Heart left ventricle (tissue), 16 donors: Measurements from ENCODE around the gene RFX2. TPM values are rescaled to one million over a fixed set of nuclear protein-coding genes. Genes with fewer than 3 reads are reported as not detected.

Source experiments
- ATAC-seq, 4 donors: fragments of 200-7000 bp; cut with Tn5 transposase; one replicate each; pipeline ENCODE4 v1.9.1; 2020 to 2022; ENCODE audit warnings: moderate library complexity in 4 of 4, mild to moderate bottlenecking in 3 of 4, moderate number of reproducible peaks in 1 of 4
- DNase-seq, 5 donors: peaks; one replicate each; pipeline ENCODE4 v3.0.0-alpha.2; 2020
- H3K27ac ChIP-seq, 12 donors: fragments of 200-600 bp; sonication (generic) in 4 of 12; one replicate each; pipeline versions ENCODE4 v1.5.0 to v1.8.0; 2016 to 2022; ENCODE audit warnings: mild to moderate bottlenecking in 2 of 12
- H3K27me3 ChIP-seq, 9 donors: fragments of 200-600 bp; sonication (generic) in 2 of 9; one replicate each; pipeline versions ENCODE4 v1.5.1 to v1.8.0; 2016 to 2022; ENCODE audit warnings: mild to moderate bottlenecking in 3 of 9
- H3K36me3 ChIP-seq, 9 donors: fragments of 200-600 bp; sonication (generic) in 2 of 9; one replicate each; pipeline versions ENCODE4 v1.5.0 to v1.8.0; 2018 to 2022; ENCODE audit warnings: mild to moderate bottlenecking in 2 of 9
- H3K4me1 ChIP-seq, 12 donors: fragments of 200-600 bp; sonication (generic) in 4 of 12; one replicate each; pipeline versions ENCODE4 v1.5.0 to v1.8.0; 2016 to 2022; ENCODE audit warnings: mild to moderate bottlenecking in 3 of 12
- H3K4me3 ChIP-seq, 12 donors: fragments of 200-600 bp; sonication (generic) in 4 of 12; one replicate each; pipeline versions ENCODE4 v1.5.0 to v1.8.0; 2017 to 2022; ENCODE audit warnings: mild to moderate bottlenecking in 9 of 12, moderate library complexity in 4 of 12
- H3K9me3 ChIP-seq, 12 donors: fragments of 200-600 bp; sonication (generic) in 4 of 12; one replicate each; pipeline versions ENCODE4 v1.5.0 to v1.8.0; 2016 to 2022; ENCODE audit warnings: mild to moderate bottlenecking in 1 of 12
- POLR2A ChIP-seq, 2 donors: fragments of 450-650 bp; IDR thresholded peaks; one replicate each; pipeline ENCODE4 v1.6.1; 2017; ENCODE audit warnings: antibody characterized with exemption in 2 of 2, mild to moderate bottlenecking in 2 of 2, moderate library complexity in 2 of 2
- WGBS, 4 donors: extraction: QIAGEN DNeasy Blood & Tissue Kit in 2 of 4; methylation state at CpG; one replicate each; pipeline versions ENCODE4 v1.1.5 to v1.1.7; 2013 to 2018; 5-methylcytosine and 5-hydroxymethylcytosine counted together
- intact Hi-C, 10 donors: fragments of 100-400 bp; cut with DNase I; formaldehyde crosslinking; loops; one replicate each; pipeline versions ENCODE4 v1.11.1 to v1.14.2; 2022
- polyA plus RNA-seq, 2 donors: library from polyadenylated mRNA; stranded (reverse); fragments of 200-250 nt; gene quantifications; one replicate each; pipeline ENCODE4 v1.2.3, GENCODE V29; 2013
- total RNA-seq, 9 donors: library from RNA; depleted of rRNA in 2 of 9; stranded (reverse); fragments of >200 nt in 2 of 9; fragmentation: NEBNext Ultra II Directional in 3 of 9; extraction: Animal tissue kit (Norgen Biotek cat#: 25700) in 3 of 9; gene quantifications; one replicate each; pipeline versions ENCODE4 v1.1.0 to v1.2.4, GENCODE V29; 2016 to 2023
- TF ChIP-seq, protein P1 (sequence below), 12 donors: fragments of 200-600 bp; sonication (generic) in 4 of 12; IDR thresholded peaks; one replicate each; pipeline versions ENCODE4 v1.5.0 to v1.8.0; 2018 to 2022; ENCODE audit warnings: antibody characterized with exemption in 12 of 12, mild to moderate bottlenecking in 5 of 12
- donor health status: ischemic (EF 13 %, LVEDD 7.1; RV severe dilation, severe dysfunction).
- donor health status: healthy with polysubstance abuse.
- donor health status: DM: no; HTN: yes; CAD: no.
- donor health status: DM: no; HTN: no; CAD: no.
- donor health status: ischemic (EF 25% LVEDD 6.9; RV normal size, moderate dysfunction).
- donor health status: ischemic (EF 25% LVEDD 5.7; RV mildly dilated, moderate dysfunction).
- donor health status: healthy.
- donor health status: DM: yes; HTN: yes; CAD: no.
- donor health status: ischemic (EF 35%, LVEDD 5.7; RV mildly dilated, moderate dysfunction).
- donor health status: nonischemic (EF 11% LVEDD 7.7; RV severe dilation, severe dysfunction).
- donor health status: DM: yes; HTN: yes; CAD: no.
- donor health status: PGD.
- donor health status: ischemic (EF 29% LVEDD 5.4; RV normal size, mild dysfunction).
- donor health status: nonischemic (EF 23%, LVEDD 6.1; RV moderate dilation, normal function).

The RFX2 gene
- total and polyA plus RNA-seq, 11 donors: 2.8 to 20.0 (median 5.9) TPM

DNA sequence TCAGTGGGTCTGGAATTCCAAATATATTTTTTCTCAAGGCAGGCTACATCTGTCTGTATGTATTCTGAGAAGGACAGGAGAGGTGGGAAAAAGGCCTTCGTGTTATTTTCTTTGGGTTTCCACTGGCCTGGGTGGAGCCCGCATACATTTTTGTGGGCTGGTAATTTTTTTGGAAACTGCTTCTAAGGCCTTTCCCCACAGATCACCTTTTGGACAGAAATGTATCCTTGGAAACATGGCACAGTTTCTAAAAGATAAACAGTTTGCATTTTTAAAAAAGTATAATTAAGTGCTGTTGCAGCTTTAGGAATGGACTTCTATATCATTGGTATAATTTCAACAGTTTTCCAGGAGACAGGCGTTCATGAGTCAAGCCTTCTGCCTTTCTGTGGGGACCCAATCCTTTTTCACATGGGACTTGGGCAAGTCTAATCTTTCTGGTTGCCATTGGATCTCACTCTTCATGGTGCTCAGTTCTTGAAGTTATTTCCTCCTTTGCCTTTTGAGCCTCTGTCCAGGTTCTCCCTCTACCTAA lies 8.9 kb downstream of the RFX2 start:
- no peaks in the 10 kb centered on the region for H3K36me3 ChIP-seq
- TF ChIP-seq, protein P1, sequence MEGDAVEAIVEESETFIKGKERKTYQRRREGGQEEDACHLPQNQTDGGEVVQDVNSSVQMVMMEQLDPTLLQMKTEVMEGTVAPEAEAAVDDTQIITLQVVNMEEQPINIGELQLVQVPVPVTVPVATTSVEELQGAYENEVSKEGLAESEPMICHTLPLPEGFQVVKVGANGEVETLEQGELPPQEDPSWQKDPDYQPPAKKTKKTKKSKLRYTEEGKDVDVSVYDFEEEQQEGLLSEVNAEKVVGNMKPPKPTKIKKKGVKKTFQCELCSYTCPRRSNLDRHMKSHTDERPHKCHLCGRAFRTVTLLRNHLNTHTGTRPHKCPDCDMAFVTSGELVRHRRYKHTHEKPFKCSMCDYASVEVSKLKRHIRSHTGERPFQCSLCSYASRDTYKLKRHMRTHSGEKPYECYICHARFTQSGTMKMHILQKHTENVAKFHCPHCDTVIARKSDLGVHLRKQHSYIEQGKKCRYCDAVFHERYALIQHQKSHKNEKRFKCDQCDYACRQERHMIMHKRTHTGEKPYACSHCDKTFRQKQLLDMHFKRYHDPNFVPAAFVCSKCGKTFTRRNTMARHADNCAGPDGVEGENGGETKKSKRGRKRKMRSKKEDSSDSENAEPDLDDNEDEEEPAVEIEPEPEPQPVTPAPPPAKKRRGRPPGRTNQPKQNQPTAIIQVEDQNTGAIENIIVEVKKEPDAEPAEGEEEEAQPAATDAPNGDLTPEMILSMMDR (IDR thresholded peaks at IDR 0.05): no peak
- TF ChIP-seq POLR2A (IDR thresholded peaks at IDR 0.05): no peak
- 95 to 99% (median 98%) methylated on average over 3 of the region's 3 CpGs for WGBS, 4 donors
- intact Hi-C loops: loop anchor here in 3 of 10 donors (5.0 kb wide), 1 partner anchor 44 kb away; no protein-coding TSS in a partner anchor
- no peaks in the 10 kb centered on the region for H3K9me3 ChIP-seq
- H3K4me1 ChIP-seq: peaks cover 0 to 69% (median 44%) of the 10 kb centered on the region in 12 donors
- no peak for DNase-seq
- H3K27ac ChIP-seq: peak overlapping the region in 2 of 12 donors; percentile 13 to 85
- ATAC-seq: no peak
- no peak overlapping the region for H3K4me3 ChIP-seq
- no peaks in the 10 kb centered on the region for H3K27me3 ChIP-seq

DNA sequence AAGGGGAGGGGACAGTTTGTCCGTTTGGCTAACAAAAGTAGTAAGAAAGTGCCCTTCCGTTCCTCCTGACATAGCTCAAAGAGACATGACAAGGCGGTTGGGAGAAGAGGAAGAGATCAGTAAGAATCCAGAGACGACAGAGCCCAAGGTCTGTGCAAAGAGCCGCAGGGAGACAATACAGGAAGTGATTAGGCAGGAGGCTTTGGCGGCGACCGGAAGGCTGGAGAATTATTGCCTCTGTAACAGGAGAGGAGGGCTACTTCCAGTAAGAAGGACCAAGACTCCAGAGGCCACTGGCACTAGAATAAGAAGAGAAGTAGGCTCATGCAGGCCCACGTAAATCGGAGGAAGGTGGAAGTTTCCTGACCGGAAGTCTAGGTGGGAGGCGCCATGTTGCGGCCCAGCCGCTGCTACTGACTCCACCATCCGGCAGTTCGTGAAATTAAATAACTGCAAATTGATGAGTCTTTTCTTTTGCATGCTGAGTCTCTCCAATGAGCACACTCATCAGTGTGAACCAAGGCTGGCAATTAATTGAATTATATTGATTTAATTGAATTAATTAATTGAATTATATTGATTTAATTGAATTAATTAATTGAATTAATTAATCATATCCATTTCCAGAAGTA lies 9.9 kb downstream of the RFX2 start:
- H3K27me3 ChIP-seq: no peaks in the 10 kb centered on the region
- DNase-seq (peak in 3 of 5 donors; percentile 34 to 59 (median 35)), ATAC-seq (peak in 3 of 4 donors; percentile 5 to 46 (median 29))
- no peaks in the 10 kb centered on the region for H3K36me3 ChIP-seq
- no peaks in the 10 kb centered on the region for H3K9me3 ChIP-seq
- peaks cover 0 to 75% (median 44%) of the 10 kb centered on the region in 12 donors for H3K4me1 ChIP-seq
- 57 to 66% (median 66%) methylated on average over 16 of the region's 16 CpGs for WGBS, 4 donors
- no peak for TF ChIP-seq POLR2A (IDR thresholded peaks at IDR 0.05)
- TF ChIP-seq, protein P1 (IDR thresholded peaks at IDR 0.05): peak in 4 of 12 donors; percentile 6 to 40 (median 20)
- H3K27ac ChIP-seq: peak overlapping the region in 11 of 12 donors; percentile 1 to 94 (median 62)
- intact Hi-C loops: loop anchor here in 3 of 10 donors (1.0 to 5.0 kb wide), 2 partner anchors 12 to 43 kb away; no protein-coding TSS in a partner anchor
- peak overlapping the region in 8 of 12 donors; percentile 12 to 51 (median 32) for H3K4me3 ChIP-seq

GRCh38 chr19:6099599-6099998 lies 10.7 kb downstream of the RFX2 start:
- intact Hi-C loops: loop anchor here in 1 of 10 donors (5.0 kb wide), 1 partner anchor 37 kb away; no protein-coding TSS in a partner anchor
- H3K4me1 ChIP-seq: peaks cover 0 to 67% (median 39%) of the 10 kb centered on the region in 12 donors

More at GRCh38 chr19:6099599-6099998, 10.7 kb downstream of the RFX2 start:
- WGBS, 4 donors: 56 to 73% (median 66%) methylated on average over 2 of the region's 2 CpGs
- Histone ChIP-seq H3K27me3 (no peaks in the 10 kb centered on the region), H3K9me3 (no peaks in the 10 kb centered on the region), H3K4me3 (no peak overlapping the region), H3K27ac (peak overlapping the region in 11 of 12 donors; percentile 1 to 94 (median 62)), H3K36me3 (no peaks in the 10 kb centered on the region)
- ATAC-seq (peak in 2 of 4 donors; percentile 56 to 59), DNase-seq (peak in 1 of 5 donors; percentile 51)
- TF ChIP-seq, protein P1 (IDR thresholded peaks at IDR 0.05): no peak
- no peak for TF ChIP-seq POLR2A (IDR thresholded peaks at IDR 0.05)
